Fibroblast of villous mesenchyme (primary cell): ENCODE data around the gene ATAD3B. TPM values are rescaled to one million over a fixed set of nuclear protein-coding genes. Genes with fewer than 3 reads are reported as not detected.

Source experiments
- DNase-seq: peaks from one replicate; pipeline ENCODE4 v3.0.0-alpha.2; 2010; ENCODE audit warnings: low read depth
- H3K4me3 ChIP-seq: 2 replicates; pipeline ENCODE4 v1.5.1; 2011; ENCODE audit warnings: low read depth, mild to moderate bottlenecking, low read length
- total RNA-seq: library from RNA; depleted of rRNA; stranded (reverse); fragments of >200 nt; gene quantifications from 2 replicates; pipeline ENCODE4 v1.2.3, GENCODE V29; 2012
- TF ChIP-seq, protein P1 (sequence below): IDR thresholded peaks from 2 replicates; pipeline ENCODE4 v1.5.1; 2012; ENCODE audit warnings: low read depth, mild to moderate bottlenecking, low read length; ENCODE audit not compliant: insufficient read depth

ATAD3B gene
- total RNA-seq, 1 donor: 17.3 TPM

DNA sequence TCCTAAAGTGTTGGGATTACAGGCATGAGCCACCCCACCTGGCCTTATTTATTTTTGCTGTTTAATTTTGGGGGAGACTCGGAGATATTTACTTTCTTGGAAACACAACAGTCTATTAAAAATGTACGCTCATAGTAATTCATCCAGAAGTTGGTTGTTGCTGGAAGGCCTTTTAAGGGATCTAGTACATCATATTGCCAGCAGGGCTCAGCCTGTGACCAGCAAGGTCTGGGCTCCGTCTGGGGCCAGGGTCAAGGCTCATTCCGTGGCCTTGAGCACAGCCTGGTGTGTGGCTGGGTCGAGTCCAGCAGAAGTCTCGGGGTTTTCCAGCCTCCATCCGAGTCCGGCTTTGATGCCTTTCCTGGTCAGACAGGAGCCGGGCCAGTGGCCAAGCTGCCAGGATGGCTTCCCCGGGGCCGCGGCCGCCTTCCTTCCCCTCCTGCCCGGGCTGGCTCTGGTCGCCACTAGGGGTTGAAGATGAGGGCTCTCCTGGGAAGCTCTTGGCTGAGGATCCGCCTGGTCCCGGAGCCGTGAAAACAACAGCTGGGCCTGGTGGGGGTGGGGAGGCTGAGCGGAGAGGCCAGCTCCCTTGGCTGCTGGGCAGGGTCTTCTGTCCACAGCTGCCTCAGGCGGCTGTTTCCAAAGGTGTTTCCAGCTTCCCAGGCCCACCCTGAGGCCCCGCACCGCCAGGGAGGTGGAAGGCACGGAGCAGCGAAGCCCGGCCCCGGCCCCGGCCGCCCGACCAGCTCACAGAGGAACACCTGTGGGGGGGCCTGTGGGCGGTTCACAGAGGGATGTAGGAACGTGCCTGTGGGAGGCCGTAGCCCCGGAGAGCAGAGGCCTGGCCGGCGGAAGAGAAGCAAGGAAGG, 41.2 kb upstream of the ATAD3B start:
- peak; percentile 76 for DNase-seq
- H3K4me3 ChIP-seq: no peak overlapping the region
- TF ChIP-seq, protein P1, sequence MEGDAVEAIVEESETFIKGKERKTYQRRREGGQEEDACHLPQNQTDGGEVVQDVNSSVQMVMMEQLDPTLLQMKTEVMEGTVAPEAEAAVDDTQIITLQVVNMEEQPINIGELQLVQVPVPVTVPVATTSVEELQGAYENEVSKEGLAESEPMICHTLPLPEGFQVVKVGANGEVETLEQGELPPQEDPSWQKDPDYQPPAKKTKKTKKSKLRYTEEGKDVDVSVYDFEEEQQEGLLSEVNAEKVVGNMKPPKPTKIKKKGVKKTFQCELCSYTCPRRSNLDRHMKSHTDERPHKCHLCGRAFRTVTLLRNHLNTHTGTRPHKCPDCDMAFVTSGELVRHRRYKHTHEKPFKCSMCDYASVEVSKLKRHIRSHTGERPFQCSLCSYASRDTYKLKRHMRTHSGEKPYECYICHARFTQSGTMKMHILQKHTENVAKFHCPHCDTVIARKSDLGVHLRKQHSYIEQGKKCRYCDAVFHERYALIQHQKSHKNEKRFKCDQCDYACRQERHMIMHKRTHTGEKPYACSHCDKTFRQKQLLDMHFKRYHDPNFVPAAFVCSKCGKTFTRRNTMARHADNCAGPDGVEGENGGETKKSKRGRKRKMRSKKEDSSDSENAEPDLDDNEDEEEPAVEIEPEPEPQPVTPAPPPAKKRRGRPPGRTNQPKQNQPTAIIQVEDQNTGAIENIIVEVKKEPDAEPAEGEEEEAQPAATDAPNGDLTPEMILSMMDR: peak; percentile 33

DNA sequence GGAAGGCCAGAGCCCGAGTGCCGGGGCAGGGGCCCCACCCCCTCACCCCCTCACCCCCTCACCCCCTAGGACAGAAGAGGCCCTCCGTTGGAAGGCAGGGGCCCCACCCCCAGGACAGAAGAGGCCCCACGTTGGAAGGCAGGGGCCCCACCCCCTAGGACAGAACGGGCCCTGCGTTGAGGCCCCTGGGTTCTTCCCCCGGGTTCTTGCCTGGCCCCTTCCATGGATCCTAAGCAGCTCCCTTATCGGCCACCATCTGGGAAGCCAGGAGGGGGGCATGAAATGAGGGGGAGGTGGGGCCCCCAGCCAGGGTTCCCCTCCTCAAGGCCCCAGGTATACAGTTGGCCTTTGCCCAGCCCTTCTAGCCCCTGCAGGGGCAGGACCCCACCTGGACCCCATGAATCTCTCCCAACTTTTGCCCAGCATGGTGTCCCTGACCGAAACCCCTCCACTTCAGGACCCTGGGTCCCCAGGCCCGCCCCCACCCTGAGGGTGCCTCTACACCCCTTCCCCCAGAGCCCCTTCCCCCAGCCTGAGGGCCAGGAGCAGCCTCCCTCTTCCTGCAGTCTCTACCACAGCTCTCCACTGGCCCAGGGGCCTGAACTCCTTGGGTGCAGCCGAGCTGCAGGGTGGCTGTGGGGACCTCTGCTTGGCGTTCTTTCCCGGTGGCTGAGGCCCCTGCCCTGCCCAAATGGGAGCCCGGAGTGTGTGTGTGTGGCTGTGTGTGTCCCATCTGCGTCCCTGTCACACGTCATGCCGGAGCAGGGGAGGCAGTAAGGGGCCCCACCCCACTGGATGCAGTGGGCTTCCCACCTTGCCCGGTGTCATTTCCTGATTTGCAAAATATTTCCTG, 40.3 kb upstream of the ATAD3B start:
- DNase-seq: no peak
- TF ChIP-seq, protein P1: no peak
- no peak overlapping the region for H3K4me3 ChIP-seq

- no peak overlapping the region for H3K4me3 ChIP-seq
- TF ChIP-seq, protein P1: no peak
- peak; percentile 84 for DNase-seq
Measured at GRCh38 chr1:1431845-1432273, 39.7 kb upstream of the ATAD3B start.

DNA sequence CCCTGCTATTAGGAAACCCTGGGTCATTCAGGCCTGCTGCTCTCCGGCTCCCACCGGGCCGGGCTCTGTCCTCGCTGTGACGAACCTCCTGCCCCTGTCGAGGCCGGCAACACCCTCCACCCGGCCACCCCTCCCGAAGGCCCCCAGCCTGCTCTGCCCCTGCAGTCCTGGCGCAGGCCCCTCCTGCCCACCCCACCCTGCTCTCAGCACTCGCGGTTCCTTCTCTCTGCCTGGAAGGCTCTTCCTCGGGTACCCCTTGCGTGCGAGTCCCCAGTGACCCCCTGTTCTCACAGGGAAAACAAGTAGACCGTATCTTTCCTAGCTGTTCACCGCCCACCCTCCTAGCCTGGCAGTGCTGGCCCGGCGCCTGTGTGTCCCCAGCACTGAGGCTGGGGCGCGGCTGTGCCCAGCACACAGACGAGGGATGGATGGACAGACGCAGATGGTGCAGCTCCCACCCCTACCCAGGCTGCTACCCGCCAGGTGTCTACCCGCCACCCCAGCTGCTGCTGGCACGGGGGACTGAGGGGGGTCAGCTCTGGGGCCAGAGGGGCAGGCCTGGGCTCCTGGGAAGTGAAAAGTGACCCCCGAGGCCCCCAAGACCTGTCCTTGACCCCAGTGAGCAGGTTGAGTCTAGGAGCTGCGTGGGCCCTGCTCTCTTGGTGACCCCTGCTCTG, 39.2 kb upstream of the ATAD3B start:
- TF ChIP-seq, protein P1: no peak
- no peak for DNase-seq
- no peak overlapping the region for H3K4me3 ChIP-seq

DNA sequence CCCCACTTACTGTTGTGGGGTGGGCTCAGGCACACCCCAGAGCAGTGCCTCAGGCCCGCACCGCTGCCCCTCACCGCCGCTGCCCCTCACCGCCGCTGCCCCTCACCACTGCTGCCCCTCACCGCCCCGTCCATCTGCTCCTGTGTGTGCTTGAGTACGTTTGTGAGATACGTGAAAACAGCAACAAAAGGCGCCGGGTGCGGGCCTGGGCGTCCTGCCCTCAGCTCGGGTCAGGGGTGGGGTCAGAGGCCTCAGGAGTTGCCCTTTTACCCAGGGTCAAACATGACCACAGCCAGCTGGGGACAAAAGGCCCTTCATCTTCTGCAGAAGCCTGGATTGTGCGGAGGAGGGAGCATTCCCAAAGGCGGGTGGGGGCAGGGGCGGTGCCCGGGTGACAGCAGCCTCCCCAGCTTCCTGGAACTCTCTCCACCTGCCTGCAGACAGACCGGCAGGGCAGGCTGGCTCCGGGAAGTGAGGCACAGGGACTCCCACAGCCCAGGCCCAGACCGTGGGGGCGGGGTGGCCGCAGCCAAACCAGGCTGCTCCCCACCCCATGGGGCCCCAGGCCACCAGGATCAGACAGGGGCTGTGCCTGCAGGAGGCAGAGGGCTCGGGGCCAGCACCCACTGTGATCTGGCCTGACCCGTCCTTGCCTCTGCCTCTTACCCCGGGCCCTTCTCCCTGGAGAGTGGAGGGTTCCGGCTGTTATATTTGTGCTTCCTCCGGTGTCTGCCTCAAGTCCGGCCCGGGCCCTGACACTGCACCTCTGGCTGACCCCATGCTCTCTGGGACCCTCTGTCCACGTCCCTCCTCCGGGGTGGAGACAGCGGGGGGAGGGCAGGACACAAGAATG, 38.4 kb upstream of the ATAD3B start:
- no peak overlapping the region for H3K4me3 ChIP-seq
- no peak for DNase-seq
- TF ChIP-seq, protein P1: no peak

- DNase-seq: no peak
- TF ChIP-seq, protein P1: no peak
- H3K4me3 ChIP-seq: no peak overlapping the region
Measured at GRCh38 chr1:1433804-1434130, 37.8 kb upstream of the ATAD3B start.
